ENCODE results near the gene SLMAP.

Gene SLMAP

DNA sequence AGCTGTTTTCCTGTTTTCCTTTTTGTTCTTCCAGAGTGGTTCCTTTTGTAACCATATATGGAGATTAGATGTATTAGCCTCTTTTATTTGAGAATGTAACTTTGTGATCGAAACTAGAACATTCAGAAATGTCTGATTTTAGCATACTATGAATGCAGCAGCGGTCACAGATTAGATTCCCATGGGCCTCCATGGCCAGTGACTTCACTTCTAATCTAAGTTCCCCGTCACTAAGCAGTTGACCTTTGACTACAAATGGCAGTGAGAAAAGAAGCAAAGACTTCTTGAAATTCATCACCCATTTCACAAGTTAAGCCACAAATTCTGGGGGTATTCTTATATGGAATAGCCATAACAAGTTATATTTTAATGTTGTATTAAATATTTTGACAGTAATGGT is 137.6 kb downstream of the SLMAP start:
- no peak for DNase-seq (ENCODE audit: low read depth)

DNA sequence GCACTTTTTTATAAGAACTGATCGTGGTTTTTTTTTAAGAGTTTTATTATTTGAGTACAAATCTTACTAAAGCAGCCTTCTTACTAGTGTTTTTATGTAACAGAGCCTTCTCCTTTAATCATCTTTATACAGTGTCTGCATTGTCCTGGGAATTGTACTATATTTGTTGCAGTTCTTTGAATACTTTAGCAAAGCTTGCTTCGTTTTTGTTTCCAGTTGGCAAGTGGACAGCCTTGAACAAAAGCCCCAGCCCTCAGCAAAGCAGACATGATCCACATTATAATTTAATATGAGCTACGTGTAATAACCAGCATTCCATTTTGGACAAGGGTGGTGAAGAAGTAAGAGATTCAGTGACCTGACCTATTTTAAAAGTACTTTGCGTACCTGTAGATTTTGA is 139.9 kb downstream of the SLMAP start:
- no peak for DNase-seq (ENCODE audit: low read depth)

DNA sequence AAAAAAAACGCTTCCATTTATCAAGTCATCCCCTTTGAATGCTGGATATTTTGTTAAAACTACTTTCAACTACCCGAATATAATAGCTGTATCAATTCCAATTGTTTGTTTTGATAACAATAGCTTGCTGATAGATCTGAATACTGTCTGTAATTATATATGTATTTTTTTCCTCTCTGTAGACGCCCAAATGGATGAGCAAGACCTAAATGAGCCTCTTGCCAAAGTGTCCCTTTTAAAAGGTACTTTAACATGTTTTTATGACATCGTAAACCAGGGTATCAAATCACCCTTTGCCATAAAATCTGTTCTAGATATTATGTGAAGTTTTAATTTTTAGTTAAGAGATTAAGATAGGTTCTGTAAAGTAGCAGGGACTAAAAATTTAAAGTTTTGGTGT is 140.6 kb downstream of the SLMAP start:
- no peak for DNase-seq (ENCODE audit: low read depth)

DNA sequence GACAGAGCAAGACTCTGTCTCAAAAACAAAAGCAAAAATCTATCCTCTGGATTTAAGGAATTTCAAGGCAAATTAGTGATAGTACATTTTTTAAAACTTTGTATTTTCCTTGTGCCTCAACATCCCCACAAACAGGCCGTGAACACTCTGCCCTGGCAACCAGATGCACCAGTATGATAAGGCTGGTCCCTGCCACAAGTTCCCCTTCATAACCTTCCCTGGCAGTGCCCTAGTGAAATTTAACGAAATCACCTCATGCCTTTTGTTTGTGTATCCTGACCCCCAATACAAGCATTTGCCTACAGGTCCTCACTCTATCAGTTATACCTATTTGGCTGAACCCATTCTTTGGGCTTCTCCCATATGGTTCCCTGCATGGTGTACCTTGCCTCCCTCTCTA is 144.7 kb downstream of the SLMAP start:
- DNase-seq (ENCODE audit: low read depth), result no peak

DNA sequence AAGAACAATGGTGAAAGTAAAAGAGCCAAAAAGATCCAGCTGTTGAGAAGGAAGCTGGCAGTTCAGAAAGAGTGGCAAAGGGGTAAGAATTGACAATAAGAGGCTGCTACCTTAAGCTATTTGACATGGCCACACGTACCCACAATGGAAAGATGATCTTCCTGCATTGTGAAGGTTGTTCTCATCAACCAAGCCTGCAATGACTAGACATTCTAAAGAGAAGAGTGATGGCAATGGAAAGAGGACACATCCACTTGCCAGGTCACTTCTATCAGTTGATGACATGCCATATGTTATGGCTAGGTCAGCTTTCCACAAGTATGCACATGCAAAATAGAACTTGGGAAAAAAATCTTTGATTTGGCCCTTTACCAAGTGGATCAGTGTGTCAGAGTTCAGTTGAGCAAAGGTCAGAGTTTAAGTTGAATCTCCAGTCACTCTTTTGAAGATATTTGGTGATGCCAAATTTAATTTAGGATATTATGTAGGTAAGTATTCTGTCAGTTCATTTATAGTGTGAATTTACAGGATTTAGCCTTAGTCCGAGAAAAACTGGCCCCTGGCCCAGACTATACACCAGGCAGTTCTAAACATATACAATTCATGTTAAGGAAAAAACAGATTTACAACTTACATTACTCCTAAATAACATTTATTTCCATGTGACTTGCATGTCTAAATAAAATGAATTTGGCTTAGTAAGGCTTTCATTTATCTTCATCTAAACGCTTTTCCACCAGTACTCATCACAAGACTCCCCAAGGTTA is 147.2 kb downstream of the SLMAP start:
- DNase-seq (ENCODE audit: low read depth), result no peak

DNA sequence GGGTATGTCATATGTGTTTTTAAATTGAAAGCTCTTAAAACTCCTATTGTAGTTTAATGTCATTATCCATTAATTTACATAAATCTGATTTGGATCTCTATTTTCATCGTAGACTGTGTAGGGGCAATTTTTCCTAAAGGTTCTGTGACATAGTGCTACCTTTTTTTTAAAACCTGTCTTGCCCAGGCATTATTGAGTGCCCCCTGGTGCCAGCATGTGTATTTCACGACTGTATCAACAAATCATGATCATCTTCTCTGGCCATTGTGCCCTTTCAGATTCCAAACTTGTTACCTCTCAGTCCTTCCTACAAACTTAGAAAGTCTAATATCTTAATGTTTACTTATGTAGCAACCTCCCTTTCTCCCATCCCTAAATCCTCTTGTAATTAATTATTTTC is 154.9 kb downstream of the SLMAP start:
- peak; percentile 9 for DNase-seq (ENCODE audit: low read depth)

DNA sequence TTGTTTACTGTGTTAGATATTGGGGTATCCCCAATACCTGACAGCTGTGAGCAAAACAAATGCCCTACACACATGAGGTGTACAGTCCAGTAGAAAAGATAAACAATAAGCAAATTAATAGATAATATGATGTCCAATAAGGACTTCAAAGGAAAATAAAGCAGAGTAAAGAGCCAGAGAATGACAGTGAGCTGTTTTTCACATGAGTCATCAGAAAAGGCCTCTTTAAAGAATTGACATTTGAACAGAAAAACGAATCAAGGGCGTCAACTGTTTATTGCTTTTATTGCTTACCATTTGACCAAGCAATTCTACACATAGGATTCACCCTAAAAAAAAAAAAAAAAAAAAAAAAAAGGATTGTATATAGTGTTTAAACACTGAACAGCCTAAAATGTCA is 155.5 kb downstream of the SLMAP start:
- DNase-seq (ENCODE audit: low read depth), result no peak

DNA sequence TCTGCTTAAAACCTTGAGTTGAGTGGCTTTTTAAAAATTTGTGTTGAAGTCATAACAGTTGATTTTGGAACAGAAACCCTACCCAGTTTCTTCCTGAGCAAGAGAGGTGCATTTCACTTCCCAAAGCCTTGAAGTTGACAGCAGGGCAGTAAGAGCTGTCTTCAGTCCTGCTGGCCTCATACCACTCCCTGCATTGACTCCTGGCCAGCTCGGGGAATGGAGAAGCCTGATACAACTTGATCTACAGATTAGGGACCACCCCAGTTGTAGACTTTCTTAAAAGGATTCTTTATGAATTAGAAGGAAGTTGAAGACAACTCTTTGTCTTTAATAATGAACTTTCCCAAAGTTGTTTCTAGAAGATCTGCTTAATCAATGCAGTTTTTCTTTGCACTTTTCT is 161.5 kb downstream of the SLMAP start:
- no peak for DNase-seq (ENCODE audit: low read depth)

DNA sequence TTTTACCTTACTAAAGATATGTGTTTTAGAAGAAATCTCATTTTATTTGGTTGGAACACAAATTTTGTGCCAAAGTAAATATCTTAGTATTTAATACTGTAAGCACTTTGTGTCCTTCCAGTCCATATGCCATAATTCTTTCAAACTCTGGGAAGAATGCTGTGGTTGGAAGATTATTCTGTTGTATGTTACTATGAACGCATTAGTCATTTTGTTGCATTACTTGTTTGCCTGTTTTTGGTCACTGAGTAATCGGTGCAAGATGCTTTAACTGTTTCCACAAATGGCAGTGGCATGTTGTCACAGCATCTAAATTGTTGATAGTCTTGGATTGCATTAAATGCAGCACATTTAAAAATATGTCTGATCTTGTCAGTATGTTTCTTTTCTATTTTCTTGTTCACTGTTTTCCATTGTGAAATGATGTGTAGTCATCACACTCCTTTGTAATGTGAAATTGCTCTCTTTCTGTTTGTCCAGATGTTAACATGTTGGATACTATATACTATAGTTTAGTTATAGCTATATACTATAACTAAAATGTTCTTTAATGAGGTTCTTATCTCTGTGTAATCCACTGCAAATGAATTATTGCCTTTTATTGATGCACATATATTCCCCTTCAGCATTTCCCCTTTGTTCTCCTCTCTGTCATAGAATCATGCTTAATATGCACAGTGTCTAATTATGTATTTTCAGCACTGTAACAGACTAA is 162.2 kb downstream of the SLMAP start:
- no peak for DNase-seq (ENCODE audit: low read depth)

DNA sequence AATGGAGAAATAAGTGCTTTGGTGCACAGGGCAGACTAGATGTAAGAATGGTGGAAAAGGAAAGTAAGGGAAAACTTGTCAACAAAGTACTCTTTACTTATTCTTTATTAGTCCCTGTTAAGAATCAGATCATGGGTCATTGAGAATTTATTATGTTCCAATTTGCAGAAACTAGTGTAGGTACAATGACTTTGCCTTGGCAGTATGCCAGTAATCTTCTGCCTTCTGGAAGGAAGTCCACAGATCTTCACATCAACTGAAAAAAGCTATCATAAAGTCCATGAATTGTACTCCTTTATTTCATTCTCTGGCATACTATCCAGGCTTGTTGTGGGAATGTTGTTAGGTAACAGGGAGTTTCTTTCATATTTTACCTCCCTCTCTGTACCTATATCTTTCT is 163.9 kb downstream of the SLMAP start:
- no peak for DNase-seq (ENCODE audit: low read depth)

DNA sequence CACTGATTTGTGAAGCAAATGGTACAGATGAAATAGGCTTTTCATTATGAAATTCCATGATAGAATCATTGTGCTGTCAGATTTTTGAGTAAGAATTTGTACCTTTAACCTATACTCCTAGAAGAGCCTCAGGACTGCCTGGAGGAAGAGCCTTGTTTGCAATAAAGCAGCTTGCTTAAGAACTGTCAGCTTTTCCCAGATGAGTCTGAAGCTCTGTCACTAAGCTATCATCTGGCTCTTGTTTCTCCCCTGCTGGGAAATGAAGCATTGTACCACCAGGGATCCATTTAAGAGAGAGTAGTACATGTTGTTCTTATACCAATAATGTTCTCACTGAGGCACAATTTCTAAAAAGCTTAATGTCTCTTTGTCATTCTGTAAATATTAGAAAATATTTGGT is 167.0 kb downstream of the SLMAP start:
- DNase-seq (ENCODE audit: low read depth), result no peak

DNA sequence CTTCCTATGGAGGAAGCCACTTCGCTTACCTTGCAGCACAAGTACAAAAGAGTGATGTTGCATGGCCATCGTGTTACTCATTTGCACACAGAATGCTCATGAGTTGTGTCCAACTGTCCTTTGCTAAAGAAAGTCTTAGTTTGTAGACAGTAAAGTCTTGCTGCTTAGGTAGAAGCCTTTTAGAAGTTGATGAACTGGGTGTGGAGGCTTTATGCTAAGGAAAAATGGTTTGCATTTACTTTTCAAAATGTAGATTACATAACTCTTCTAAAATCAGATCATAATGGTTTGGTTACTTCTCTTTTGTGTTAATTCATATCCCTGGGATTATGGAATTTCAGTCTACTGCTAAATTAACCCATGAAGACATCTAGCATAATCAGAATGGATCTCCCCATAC is 167.6 kb downstream of the SLMAP start:
- no peak for DNase-seq (ENCODE audit: low read depth)

DNA sequence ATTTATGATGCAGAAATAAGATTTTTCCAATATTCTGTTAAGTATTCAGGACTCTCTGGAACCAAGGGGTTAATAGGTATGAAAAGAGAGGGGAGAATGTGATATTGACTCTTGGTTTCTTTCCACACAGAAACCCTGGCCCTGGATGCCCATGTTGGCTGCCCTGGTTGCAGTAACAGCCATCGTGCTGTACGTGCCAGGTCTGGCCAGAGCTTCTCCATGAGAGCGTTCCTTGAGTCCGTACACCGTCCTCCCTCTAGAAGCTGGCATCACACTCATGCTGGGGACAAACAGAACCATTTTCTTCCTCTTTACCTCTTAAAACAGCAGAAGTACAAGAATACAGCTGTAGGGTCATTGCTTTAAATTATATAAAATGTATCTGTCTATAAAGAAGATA is 171.1 kb downstream of the SLMAP start:
- no peak for DNase-seq (ENCODE audit: low read depth)

DNA sequence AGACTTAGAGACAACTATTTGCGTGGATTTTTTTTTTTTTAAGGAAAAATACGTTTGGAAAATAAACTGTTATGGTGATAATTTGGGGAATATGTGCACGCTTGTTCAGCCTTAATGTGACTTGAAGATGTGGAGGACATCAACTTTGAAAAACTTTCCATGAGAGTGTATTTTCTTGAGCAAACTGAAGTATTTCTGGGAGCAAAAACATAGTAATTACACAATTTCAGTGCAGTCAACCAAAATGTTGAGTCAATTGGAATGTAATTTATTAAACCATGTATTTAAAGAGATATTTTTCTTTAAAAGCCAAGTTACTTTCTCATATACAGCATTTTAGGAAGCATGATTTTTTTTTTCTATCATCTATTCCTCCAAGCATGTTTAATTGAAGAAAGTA is 171.8 kb downstream of the SLMAP start:
- DNase-seq (ENCODE audit: low read depth), result no peak

DNA sequence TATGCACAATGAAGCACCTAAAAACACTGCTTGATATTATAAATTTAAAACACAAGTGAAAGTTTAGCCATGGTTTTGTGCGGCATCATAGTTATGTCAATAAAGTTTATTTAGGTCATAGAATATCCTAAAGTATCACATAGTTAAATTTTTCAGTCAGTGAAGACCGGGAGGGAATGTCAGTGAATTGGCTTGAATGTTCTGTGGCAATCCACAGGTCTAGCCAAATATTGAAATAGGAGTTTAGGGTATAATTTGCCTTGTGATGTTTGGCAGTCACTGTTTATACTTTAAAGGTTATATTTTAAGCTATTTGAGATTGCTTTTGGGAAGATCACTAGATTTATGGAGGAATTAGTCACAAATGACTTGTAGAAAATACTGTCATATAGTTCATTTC is 172.4 kb downstream of the SLMAP start:
- no peak for DNase-seq (ENCODE audit: low read depth)

DNA sequence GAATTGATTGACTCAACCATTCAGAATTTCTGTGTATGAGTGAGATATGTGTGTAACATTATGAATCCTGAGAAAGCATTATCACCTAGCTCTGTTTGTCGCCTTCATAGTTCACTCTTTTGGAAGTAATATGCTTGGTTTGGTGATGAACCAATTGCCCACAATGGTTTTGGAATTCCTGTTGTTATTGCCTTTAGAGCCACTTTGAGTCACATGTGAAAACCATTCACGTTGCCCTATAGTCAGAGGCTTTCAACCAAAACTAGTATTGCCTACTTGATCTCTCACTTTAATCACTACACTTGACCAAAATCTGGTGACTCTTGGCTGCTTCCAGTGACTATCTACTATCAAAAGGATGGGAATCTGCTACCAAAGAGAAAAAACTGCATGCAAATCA is 173.9 kb downstream of the SLMAP start:
- DNase-seq (ENCODE audit: low read depth), result no peak

DNA sequence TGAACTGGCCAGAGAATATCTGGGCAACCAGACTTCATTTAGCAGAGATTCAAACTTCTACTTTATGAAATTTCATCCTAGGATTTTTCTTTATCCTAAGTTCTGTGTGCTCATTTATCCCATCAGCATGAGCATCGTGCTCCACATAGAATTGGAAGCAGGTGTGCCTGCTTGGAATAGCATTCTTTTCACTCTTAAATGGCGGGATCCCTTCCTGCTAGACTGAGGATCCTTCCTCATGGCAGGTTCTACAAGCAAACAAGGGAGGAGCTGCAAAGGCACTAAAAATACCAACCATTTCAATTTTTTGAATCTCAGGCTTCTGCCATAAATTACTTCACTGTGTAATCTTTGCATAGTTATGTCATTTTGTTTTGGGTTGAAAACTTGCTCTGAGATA is 177.5 kb downstream of the SLMAP start:
- DNase-seq (ENCODE audit: low read depth), result no peak

DNA sequence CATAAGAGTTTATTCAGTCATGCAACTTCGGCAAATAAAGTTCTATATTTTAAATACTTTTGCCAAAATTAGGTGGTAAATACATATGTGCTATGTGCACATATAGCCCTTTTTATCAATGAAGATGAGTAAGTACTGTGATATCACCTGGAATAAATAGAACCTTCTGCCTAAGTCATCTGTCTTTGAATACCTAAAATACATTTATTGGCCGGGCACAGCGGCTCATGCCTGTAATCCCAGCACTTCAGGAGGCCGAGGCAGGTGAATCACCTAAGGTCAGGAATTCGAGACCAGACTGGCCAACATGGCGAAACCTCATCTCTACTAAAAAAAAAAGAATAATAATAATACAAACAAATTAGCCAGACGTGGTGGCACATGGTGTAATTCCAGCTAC is 178.3 kb downstream of the SLMAP start:
- no peak for DNase-seq (ENCODE audit: low read depth)

DNA sequence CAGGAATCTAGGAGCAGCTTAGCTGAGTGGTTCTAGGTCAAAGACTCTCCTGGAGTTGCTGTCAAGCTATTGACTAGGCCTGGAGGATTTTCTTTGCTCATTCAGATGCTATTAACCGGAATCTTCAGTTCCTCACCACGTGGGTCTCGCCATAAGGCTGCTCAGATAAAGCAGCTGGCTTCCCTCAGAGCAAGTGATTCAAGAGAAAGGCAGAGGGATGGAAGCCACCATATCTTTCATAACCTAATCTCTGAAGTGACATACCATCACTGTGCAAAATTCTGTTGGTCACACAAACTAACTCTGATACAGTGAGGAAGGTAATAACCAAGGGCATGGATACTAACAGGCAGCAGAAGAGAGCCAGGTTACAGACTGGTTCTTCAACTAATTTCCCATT is 179.4 kb downstream of the SLMAP start:
- no peak for DNase-seq (ENCODE audit: low read depth)

DNA sequence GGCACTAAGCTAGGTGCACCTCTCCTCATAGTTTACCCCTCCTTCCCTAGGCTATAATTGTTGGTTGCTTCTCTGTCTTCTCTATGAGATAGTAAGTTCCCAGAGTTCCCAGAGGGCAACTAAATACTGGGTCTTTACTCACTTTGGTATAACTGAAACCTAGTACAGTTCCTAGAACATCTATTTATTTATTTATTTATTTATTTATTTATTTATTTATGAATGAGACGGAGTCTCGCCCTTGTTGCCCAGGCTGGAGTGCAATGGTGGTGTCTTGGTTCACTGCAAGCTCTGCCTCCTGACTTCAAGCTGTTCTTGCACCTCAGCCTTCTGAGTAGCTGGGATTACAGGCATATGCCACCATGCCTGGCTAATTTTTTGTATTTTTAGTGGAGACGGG is 181.0 kb downstream of the SLMAP start:
- no peak for DNase-seq (ENCODE audit: low read depth)

DNA sequence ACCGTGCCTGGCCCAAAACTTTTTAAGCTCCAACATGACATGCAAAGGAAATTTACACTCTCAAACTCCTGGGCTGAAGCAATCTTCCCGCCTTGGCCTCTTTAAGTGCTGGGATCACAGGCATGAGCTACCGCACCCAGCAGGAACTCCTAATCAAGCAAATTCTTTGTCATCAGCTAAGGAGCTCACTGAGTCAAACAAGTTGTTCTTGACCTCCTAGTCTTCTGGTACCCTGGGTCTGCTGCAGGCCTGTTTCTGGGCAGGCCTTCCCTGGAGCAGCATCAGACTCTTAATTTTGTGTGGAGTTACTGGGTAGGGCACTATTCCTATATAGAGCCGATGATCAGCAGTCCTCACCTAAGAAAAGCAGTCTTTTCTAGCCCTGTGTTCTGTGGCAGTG is 183.7 kb downstream of the SLMAP start:
- no peak for DNase-seq (ENCODE audit: low read depth)

DNA sequence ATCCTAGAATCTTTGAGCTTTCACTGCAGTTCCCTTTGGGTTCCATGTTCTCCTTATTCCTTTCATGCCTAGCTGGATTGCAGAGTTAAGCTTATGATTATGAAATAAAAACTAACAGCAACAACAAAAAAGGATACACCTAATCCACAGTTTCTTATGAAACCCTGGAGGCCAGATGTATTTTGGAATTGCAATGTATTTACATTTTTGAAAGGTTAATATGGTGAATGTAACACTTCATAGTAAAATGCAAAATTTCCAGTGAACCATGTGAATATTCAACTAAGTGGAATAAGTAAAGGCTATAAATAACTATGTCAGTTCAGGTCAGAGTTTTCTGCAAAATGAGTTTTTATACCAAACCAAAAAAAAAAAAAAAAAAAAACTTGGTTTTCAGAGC is 186.3 kb downstream of the SLMAP start:
- no peak for DNase-seq (ENCODE audit: low read depth)

DNA sequence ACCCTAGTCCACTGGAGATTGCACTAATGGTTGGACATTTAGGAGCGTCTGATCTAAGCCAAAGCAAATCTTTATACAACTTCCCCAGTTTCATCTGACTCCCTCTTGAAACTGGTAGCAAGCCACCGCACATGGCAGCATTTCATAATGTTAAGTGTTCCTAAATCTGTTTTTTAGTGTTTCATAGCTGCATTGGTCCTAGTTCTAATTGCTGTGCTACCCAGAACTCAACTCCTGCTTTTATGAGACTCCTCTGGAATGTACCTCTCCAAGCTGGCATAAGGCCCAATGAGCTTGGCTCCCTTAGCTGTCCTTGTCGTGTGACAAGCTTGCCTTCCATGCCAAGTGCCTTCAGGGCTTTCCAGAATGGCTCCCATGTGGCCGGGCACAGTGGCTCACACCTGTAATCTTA is 186.8 kb downstream of the SLMAP start:
- DNase-seq (ENCODE audit: low read depth), result no peak

All from T follicular helper cell (primary cell).